GM18517 (cell line): ENCODE measurements around the gene HSD11B2.
"Not testable (repeated sequence)": the region's sequence is repeated elsewhere in the genome, so short reads cannot be mapped to it uniquely, and the experiment has no call there.

Experiments
- ATAC-seq: cut with Tn5 transposase; IDR thresholded peaks from one replicate; pipeline ENCODE4 v1.9.1; 2021; ENCODE audit warnings: mild to moderate bottlenecking, moderate library complexity; ENCODE audit not compliant: unreplicated experiment

HSD11B2 gene

DNA sequence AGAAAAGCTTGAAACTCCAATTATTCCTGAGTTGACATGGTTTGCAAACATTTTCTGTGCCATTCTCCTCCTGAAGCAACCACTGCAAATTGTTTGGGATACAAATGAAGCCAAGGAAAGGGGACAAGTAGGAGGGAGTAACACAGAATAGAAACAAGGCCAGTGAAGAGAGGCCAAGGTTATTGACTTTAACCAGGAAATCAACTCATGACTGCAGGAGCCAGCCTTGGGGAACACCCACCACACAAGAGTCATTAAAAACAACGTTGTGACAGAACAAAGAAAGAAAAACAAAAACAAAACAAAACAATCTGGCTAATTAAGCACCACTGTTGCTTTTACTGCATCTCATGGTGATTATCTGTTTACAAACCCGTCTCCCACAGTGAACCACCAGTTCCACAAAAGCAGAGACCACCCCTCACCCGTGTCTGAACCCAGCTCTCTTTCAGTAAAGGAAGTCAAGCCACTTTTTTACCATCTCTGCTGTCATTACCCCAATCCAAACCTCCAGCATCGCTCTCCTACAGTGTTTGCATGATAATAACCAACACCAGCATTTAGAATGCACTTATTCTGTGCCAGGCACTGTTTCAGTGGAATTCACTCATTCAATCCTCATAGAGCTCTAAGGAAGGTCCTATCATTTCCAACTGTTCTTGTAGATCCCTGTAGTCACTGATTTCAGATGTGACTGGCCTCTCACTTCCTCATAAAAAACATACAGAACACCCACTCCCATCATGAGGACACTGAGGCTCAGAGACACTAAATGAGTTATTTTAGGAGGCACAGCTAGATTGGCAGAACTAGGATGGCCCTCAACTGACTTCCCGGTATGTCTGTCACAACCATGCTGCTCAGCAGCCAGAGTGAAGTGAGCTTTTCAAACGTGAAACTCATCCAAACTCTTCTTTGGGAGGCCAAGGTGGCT, 16.7 kb upstream of the HSD11B2 start:
- ATAC-seq = no peak

DNA sequence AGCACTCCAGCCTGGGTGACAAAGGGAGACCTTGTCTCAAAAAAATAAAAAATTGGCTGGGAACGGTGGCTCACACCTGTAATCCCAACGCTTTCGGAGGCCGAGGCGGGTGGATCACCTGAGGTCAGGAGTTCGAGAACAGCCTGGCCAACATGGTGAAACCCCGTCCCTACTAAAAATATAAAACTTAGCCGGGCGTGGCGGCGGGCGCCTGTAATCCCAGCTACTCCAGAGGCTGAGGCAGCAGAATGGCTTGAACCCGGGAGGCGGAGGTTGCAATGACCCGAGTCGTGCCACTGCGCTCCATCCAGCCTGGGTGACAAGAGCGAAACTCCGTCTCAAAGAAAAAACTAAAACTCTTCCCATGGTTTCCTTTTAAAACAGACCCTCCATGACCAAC, 15.5 kb upstream of the HSD11B2 start:
- not testable (repeated sequence) for ATAC-seq

DNA sequence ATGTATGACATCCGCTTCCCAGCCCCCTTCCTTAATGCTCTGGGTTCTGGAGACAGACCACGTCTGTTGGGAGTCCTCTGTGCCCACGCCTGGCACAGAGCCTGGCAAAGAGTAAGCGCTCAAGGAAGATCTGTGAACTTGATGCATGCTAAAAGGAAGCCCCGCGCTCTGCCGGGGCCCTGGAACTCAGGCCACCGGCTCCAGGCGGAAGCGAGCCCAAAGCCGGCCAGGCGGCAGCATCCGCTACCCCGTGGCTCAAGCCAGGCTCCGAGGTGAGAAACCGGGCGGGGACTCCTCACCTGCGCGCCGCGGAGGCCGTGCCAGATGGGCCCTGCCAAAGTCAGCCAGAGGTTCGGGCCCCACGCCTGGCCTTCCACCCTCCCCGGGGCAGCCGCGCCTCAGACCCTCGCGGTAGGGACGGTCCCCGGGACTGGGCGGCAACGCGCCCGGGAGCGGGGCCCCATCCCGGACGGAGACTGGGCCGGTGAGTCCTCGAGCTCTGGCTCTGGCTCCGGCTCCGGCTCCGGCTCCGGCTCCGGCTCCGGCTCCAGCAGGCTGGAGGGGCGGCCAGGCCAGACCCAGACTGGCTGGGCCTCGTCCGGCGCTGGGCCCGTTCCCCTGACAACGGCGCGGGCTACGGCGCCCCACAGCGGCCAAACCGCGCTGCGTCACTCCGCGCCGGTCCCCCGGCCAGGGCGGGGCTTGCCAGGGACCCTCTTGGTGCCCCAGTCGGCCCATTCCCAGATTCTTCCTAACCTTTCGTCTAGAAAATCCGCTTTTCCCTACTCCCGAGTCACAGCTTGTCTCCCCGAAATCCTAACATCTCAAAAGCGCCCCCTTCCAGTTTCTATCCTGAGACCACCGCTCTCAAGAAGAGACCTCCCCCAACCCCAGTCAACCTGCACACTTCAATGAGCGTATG, 14.8 kb upstream of the HSD11B2 start, which contains the start of gene ZDHHC1:
Gene ZDHHC1, minus strand, starts transcription at position 606 of the 922 bp plus-strand sequence. CDS start 8,702 bp downstream, outside the sequence.
- peak; percentile 57 for ATAC-seq

DNA sequence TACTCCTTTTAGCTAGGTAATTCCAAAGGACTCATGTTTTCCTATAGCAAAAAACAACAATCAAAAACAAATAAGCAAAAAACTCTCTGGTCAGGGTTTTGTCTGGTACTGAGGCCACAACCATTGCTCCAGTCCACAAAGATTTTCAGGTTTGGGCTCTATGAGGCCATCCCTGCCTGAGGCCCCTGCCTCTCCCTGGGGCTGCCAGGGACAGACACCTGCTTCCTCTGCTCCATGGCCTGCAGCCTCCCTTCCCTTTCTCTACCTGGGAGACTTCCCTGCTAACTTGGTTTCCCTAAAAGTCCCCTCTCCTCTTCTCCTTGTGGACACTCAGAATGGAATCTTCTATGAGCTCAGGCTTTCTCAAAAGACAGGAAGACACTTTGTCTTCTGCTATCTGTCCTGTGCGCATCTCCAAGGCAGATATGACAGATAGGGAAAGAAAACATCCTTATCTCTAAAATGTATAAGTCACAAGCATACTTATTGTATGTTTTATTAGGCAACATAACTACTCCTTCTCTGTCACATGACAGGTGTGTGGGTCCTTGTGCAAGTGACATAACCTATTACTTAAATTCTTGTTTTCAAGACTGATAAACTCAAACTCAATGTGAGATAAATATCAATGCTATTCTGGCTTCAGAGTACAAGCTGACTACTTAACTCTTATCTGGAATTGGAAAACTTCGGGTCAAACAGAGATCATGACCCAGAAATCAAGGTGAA, 13.4 kb upstream of the HSD11B2 start:
- ATAC-seq = no peak

DNA sequence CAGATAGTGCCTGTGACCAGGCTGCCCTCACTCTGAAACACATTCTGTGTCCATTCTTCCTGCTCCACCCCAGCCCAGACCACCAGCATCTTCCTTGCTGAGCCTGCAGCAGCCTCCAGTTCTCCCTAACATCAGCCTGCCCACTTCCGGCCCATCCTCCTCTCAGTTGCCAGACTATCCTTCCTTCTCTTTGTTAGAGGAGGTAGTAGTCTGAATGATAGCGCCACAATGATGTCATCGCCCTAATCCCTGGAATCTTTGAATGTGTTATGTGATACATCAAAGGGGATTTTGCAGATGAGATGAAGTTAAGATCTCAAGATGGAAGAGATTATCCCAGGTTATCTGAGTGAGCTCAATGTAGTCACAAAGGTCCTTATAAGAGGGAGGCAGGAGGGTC, 11.4 kb upstream of the HSD11B2 start:
- ATAC-seq = no peak

DNA sequence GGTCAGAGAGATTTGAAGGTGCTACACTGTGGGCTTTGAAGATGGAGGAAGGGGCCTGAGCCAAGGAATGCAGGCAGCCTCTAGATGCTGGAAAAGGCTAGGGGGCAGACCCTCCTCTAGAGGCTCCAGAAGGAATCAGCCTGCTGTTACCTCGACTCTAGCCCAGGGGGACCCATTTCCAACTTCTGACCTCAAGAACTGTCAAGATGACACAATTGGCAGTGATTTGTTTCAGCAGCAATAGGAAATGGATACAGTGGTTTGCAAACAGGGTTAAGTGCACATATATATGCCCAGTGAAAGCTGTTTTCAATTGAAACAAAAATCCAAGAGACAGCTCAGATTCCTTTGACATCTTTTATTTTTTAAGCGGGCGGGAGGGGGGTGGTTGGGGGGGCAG, 11.0 kb upstream of the HSD11B2 start:
- no peak for ATAC-seq

DNA sequence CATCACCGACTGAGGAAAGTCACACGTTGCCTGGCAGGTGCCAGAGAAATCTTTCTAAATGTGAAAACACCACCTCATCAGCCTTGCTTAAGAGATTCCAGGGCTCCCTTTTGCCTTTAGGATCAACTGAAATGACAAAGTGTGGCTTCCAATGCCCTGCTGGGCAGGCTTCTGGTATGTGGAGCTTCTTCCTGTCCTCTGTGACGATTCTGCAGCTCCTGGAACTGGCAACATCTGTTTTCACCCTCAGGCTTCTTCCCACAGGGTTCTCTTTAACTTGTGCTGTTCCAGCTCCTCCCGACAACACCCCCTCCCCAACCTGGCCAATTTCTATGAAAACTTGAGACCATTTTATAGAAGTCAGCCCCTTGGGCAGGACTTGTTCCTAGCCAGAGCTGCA, 9.9 kb upstream of the HSD11B2 start:
- no peak for ATAC-seq

DNA sequence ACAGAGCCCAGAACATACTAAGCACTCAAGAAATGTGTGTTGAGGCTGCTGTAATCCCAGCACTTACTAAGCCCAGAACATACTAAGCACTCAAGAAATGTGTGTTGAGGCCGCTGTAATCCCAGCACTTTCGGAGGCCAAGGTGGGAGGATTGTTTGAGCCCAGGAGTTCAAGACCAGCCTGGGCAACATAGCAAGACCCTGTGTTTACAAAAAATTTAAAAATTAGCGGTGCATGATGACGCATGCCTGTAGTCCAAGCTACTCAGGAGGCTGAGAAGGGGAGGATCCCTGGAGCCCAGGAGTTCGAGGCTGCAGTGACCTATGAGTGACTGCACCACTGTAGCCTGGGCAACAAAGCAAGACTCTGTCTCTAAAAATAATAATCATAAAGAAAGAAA, 7.9 kb upstream of the HSD11B2 start:
- ATAC-seq = no peak

DNA sequence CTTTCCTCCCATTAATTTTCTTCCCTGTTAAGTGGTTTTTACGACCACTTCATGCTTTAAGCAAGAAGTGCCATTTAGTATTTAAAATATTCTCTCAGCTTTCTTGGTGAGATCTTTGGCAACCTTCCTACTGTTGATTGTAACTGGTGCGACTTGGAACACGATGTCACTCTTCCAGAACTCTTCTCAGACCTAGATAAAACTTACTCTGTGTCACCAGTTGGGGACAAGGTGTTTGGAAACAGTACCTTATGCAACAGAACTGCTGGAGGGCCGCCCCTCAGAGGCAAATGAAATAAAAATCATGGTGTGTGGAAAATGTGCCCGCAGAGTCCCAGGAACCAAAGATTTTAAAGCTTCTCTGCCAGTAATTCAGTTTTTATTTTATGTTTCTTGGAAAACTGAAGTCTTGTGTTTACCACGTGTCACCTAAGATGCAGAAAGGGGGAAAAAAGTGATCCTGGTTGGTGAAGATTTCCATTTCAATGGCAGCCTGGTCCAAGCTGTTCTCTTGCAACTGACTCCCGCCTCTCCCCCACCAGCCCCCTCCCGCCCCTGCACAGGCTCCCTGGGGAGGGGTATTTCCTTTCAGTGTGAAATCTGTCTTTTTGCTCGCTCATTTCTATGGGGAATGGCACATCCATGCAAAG, 7.2 kb upstream of the HSD11B2 start:
- ATAC-seq = no peak

DNA sequence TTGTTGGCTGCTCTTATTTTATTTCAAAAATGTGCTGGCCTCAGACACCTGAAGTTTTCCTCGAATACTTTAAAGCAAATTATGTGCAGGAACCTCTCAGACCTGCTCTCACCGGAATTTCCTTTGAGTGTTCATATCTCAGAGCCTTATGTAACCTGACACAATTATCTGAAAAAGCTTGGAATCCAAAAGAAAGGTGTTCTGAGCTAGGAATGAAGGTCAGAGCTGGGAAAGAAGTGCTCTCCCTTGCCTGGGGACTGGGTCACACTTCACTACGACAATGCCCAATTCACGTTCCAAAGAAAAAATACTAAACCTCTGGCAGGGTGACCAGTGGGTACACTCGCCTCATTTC, 6.7 kb upstream of the HSD11B2 start:
- no peak for ATAC-seq

DNA sequence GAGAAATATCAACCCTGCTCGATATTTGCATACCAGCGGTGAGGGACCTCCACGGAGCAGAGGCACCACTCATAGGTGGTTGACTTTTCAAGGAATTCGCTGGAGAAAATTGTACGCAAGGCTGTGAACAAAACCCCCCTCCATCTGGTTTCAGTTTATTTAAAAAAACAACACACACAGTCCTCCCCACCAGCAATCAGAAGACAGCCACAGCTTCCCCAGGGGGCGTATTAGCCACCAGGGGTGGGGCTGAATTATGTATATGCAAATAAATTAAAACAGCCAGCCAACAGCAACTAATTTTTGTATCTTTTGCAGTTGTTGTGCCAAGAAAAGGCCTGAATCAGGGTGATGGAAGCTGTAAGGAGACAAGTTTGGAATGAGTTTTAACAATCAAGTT, 5.9 kb upstream of the HSD11B2 start:
- ATAC-seq = no peak

DNA sequence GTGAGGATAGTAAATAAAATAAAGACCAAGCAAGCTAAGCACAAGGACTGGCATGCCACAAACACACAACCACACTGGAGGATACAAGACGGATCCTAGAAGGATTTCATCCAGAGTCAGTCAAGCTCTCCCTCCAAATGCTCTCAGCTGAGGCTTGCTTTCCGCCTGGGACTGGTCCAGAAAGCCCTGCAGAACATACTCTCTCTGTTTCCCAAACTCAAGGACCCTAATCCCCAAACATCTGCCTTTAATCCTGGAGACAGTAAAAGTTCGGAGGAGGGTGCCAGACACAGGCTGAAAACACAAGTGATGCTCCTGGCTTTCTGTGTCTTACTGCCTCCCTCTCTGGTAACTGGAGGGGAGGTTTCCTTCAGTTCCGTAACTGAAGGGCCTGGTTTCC, 5.3 kb upstream of the HSD11B2 start:
- no peak for ATAC-seq

DNA sequence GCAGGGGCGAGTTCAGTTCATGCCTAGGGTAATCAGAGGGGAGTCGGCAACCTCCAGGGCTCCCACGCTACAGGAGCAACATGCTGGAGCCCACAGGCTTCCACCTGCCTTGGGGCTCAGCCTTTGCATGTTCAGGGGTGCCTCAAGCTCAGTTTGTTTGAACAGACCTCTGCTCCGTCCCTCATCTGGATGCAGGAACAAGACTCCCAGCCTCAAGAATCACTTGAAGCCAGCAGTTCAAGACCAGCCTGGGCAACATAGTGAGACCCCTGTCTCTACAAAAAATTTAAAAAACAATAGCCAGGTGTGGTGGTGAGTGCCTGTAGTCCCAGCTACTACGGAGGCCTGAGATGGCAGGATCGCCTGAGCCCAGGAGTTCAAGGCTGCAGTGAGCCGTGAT, 4.9 kb upstream of the HSD11B2 start:
- ATAC-seq = no peak

DNA sequence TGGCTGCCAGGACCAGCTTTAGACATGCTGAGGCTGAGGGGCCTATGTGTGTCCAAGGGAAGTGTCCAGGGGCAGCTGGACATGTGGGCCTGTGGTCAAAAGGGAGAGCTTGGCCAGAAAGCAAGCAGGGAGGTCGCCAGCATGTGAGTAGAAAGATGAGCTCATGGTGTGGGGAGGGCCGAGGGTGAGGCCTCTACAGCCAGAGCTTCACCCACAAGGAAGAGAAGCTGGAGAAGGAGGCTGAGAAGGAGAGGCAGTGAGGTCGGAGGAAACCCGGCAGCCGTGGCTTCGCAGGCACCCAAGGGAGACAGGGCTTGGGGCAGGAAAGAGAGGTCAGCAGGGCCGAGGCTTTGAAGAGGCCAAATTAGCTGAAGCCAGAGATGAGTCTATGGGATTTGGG, 4.0 kb upstream of the HSD11B2 start:
- ATAC-seq = no peak

DNA sequence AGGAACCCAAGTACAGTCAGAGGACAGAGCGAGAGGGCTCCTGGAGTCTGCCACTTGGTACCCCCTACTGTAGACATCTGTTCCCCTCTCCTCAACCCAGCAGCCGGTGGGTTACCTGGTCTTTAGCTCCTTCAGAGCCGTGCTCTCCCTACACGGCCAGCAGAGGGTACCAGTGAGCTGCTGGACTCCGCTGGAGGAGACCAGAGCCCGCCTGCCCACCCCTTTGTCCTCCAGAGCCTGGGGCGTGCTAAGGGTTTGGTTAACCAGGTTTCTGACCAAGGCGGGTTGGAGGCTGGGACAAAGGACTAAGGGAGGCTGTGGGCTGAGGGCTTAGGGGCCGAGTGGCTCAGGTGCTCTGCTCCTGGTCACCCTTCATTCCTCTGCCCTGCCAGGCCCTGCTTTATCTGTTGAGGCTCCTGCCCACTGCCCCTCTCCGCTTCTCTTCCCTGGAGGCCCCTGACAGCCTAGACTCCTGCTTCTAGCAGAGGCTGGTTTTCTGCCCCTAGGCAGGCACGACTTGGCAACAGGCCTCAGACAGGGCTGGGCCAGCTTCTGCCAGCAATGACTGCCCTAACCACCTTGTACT, 2.7 kb upstream of the HSD11B2 start:
- no peak for ATAC-seq

DNA sequence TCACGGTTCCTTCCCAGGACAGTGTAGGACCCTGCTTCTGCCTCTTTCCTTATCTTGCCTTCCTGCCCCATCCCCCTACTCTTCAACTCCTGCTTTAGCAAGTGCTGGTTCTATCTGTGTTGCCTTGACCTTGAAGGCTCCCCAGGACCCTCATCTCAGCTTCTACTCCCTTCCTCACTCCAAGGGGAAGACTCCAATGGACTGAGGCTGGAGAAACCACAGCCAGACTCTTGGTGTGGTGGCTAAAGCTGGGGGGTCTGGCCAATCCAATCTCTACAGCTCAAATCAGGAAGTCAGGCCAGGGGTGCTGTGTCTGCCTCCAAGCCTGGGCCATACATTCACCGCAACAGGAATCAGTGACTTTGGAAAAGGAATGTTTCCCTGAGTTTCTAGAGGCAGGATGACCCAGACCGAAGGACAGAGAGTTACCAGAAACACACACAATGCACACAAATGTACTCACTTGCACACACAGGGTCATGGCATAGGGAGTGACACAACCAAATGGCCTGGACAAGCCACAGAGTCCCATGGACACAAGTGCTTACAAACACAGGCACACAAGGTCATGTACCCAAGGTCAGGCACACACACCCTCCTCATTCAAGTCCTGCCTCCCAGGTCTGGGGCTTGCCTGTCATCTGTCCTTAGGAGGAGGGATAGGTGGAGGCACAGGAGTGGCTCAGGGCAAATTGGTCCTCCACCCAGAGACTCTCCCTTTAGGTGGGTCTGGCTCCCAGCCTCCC, 1.7 kb upstream of the HSD11B2 start:
- no peak for ATAC-seq

DNA sequence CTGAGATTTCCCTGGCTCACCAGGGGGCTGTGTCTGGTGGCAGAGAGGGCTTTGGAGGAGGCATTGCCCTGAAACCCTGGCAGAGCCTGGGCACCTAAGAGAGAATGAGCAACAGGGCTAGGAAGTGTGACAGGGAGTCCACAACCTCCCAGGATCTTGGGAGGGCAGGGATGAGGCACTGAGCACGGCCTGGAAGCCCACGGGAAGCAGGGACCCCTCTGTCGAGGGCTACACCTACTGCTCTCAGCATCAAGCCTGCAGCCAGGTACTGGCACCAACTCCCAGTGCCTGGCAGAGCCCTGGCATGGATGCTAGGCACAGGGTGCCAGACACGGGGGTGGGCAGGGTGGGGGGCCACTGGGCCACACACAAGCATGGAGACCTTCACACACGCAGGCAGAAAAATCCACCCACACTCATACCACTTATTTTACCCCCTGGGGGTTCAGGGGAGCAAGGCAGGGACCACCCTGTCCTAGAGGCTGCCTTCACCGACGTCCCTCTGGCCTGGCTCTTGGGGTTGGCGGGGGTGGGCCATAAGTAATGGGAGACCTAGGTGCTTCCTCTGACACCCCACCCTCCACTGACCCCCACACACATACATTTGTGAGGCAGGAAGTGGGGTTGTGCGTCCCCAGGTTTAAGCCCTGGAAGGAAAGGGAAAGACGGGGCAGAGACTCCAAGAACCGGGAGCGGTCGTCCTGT, 970 bp upstream of the HSD11B2 start:
- no peak for ATAC-seq

DNA sequence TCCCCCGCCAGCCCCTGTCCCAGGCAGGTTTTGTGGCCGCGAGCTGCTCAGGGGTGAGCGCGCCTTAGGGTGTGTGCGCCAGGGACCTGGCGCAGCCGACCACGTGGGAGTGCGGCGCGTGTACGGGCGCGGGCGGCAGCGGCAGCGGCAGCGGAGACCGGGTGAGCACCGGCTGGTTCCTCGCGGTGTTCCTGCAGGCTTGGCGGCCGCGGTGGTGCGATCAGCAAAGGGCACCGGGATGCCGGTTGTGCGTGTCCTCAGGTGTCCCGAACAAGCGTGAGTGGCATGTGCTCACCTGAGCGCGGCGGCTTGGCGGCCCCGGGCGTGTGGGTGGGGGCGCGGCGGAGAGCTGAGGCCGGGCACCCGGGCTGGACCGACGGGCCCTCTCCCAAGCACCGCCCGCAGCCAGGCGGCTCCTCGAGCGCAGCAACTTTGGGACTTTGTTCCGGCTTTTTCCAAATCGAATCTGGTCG, 381 bp upstream of the HSD11B2 start:
- no peak for ATAC-seq
